Gastroesophageal sphincter (tissue), 3 donors: ENCODE data around the gene CGNL1.

Experiments
- CTCF ChIP-seq, 4 experiments: fragments of 200-600 bp in 2 of 4; fragments of 450-650 bp in 2 of 4; sonication (generic) in 1 of 4; IDR thresholded peaks; one replicate each; pipeline ENCODE4 v1.5.1; 2017 to 2019; ENCODE audit warnings: antibody characterized with exemption in 4 of 4, mild to moderate bottlenecking in 2 of 4, moderate library complexity in 2 of 4
- POLR2A ChIP-seq, 2 donors: fragments of 450-650 bp; IDR thresholded peaks; one replicate each; pipeline ENCODE4 v1.6.1; 2017; ENCODE audit warnings: antibody characterized with exemption in 2 of 2, mild to moderate bottlenecking in 2 of 2, moderate library complexity in 1 of 2
- POLR2AphosphoS5 ChIP-seq: sonication (generic); formaldehyde crosslinking; IDR thresholded peaks from one replicate; pipeline ENCODE4 v1.6.1; 2017; ENCODE audit warnings: antibody characterized with exemption

DNA sequence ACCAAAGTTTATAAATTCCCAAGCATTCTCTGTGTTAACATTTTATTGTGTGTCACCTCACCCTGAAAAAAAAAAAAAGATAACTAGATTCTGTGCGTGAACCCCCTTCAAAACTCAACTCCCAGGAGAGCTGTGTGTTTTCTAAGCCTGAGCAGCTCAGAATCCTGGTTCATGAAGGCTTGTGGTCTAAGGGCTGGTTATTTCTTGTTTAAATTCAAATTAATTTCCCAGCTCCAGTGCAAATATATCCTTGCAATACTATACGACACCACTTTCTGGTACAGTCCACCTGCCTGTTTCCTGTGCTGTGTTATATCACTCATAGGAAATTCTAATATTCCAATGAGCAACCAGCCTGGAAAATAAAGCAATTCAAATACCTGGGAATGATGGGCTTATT is 192.0 kb downstream of the CGNL1 start:
- TF ChIP-seq POLR2AphosphoS5 (no peak), CTCF (IDR thresholded peaks at IDR 0.05) (no peak), POLR2A (IDR thresholded peaks at IDR 0.05) (no peak)
